AG04449 (cell line): ENCODE results near the gene BCAS3.
A peak's percentile ranks its signal among the peaks of the same experiment; 100 is the strongest.

ENCODE experiments used
- CTCF ChIA-PET: fragments of 350-600 bp; formaldehyde crosslinking; extraction: SDS; loops from one replicate; lab custom pipeline; 2021; ENCODE audit warnings: antibody characterized with exemption; lab: Yijun Ruan, JAX
- POLR2A ChIA-PET: fragments of 400-600, 350-600 bp; formaldehyde crosslinking; extraction: SDS; loops from one replicate; lab custom pipeline; 2020; ENCODE audit warnings: antibody characterized with exemption, inconsistent platforms; lab: Yijun Ruan, JAX
- DNase-seq: peaks from one replicate; pipeline ENCODE4 v3.0.0-alpha.2; 2010; ENCODE audit warnings: low read depth, low spot score
- H3K4me3 ChIP-seq: 2 replicates; pipeline ENCODE4 v1.5.1; 2011; ENCODE audit warnings: low read depth, mild to moderate bottlenecking, control low read depth, low read length
- TF ChIP-seq, protein P1 (sequence below): IDR thresholded peaks from one replicate; pipeline ENCODE4 v1.5.1; 2011; ENCODE audit warnings: mild to moderate bottlenecking, moderate library complexity, low read length, control low read depth, inconsistent platforms; ENCODE audit not compliant: insufficient read depth; ENCODE audit errors: missing control alignments

The BCAS3 gene

GRCh38 chr17:61284746-61285145, 607.1 kb downstream of the BCAS3 start:
- no peak for DNase-seq
- TF ChIP-seq, protein P1, sequence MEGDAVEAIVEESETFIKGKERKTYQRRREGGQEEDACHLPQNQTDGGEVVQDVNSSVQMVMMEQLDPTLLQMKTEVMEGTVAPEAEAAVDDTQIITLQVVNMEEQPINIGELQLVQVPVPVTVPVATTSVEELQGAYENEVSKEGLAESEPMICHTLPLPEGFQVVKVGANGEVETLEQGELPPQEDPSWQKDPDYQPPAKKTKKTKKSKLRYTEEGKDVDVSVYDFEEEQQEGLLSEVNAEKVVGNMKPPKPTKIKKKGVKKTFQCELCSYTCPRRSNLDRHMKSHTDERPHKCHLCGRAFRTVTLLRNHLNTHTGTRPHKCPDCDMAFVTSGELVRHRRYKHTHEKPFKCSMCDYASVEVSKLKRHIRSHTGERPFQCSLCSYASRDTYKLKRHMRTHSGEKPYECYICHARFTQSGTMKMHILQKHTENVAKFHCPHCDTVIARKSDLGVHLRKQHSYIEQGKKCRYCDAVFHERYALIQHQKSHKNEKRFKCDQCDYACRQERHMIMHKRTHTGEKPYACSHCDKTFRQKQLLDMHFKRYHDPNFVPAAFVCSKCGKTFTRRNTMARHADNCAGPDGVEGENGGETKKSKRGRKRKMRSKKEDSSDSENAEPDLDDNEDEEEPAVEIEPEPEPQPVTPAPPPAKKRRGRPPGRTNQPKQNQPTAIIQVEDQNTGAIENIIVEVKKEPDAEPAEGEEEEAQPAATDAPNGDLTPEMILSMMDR, result no peak
- ChIA-PET POLR2A (no interaction called here), CTCF (interaction anchor here (0.5 to 1.4 kb wide), 4 partner anchors 22 to 648 kb away, joined by 3 to 4 read pairs (median 4); no protein-coding TSS in a partner anchor)
- no peak overlapping the region for H3K4me3 ChIP-seq

- CTCF ChIA-PET, result interaction anchor here (1.0 to 1.4 kb wide), 3 partner anchors 21 to 104 kb away, joined by 4 read pairs; no protein-coding TSS in a partner anchor
- DNase-seq, result peak; percentile 75
- H3K4me3 ChIP-seq, result no peak overlapping the region
- POLR2A ChIA-PET, result interaction anchor here (1.2 kb wide), 1 partner anchor 23 kb away, joined by 4 read pairs; no protein-coding TSS in a partner anchor
- TF ChIP-seq, protein P1, result no peak
Measured at GRCh38 chr17:61285526-61286320, 608.1 kb downstream of the BCAS3 start.

DNA sequence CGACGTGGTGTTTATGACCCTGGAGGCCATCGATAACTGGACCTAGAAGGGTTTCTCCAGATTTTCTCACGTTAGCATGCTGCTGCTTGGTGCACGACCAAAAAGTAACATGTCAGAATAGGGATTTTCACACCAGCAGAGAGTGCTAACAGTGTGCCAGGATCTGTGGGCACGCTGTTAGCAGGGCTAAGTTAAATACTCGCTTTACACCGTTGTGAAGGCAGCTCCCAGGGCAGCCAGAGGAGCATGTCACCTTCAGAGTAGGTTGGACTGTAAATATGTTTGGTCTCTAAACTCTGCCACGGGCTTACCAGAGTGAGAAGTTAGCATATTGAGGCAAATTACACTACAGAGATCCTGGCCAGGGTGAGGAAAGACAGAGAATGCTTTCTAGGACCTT, 608.8 kb downstream of the BCAS3 start:
- ChIA-PET POLR2A (interaction anchor here (1.2 kb wide), 1 partner anchor 22 kb away, joined by 4 read pairs; no protein-coding TSS in a partner anchor), CTCF (interaction anchor here (1.2 kb wide), 1 partner anchor 21 kb away, joined by 4 read pairs; no protein-coding TSS in a partner anchor)
- no peak overlapping the region for H3K4me3 ChIP-seq
- TF ChIP-seq, protein P1, result no peak
- no peak for DNase-seq

GRCh38 chr17:61289408-61290385, 612.0 kb downstream of the BCAS3 start:
- H3K4me3 ChIP-seq, result no peak overlapping the region
- ChIA-PET POLR2A (no interaction called here), CTCF (interaction anchor here (0.7 to 1.1 kb wide), 3 partner anchors 15 to 279 kb away, joined by 3 to 4 read pairs (median 3); no protein-coding TSS in a partner anchor)
- TF ChIP-seq, protein P1, result no peak
- no peak for DNase-seq

DNA sequence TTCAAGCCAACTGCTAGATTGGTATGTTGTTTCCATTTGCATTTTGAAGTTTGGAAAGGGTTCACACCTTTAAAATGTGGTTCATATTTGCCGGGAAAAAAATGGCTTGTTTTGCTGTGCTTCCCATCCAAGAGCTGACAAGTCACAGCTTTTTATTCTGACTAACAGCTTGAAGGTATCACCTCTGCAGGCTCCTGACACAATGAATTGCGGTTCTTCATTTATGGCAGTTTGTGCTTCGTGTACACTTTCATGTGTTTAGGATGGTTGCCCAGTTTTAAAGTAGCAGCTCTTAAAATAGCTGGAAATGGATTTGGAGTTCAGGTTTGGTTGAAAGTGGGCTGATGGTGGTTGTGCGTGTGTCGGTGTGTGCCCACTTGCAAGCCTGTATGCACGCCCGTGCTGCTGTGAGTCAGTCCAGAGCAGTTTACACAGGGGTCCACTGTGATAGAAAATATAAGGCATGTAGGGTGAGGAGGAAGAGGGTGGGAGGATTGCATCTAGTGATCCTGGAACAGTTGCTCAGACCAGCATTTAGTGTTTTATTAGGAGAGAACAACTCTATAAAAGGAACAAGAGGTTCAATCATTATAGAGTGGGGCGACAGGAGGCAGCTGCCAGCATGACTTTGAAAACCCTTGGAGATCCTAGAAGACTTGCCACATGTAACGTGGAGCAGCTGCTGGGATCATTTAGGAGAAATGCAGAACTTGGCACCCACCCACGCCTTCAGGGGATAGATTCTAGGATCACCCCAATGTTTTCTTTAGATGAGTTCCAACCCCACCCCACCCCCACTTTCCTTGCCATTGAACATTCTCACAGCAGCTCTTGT, 614.0 kb downstream of the BCAS3 start:
- TF ChIP-seq, protein P1, result no peak
- DNase-seq, result no peak
- ChIA-PET CTCF (interaction anchor here (1.1 to 1.4 kb wide), 2 partner anchors 9 to 10 kb away, joined by 3 to 6 read pairs; no protein-coding TSS in a partner anchor), POLR2A (interaction anchor here (0.6 kb wide), 1 partner anchor 17 kb away, joined by 3 read pairs; no protein-coding TSS in a partner anchor)
- no peak overlapping the region for H3K4me3 ChIP-seq
